Measurements from ENCODE around the gene PPM1H. TPM values are rescaled to one million over a fixed set of nuclear protein-coding genes. Genes with fewer than 3 reads are reported as not detected.

PPM1H gene
- total RNA-seq, 2 donors from 2014 or later, result 27.0 to 46.9 TPM

DNA sequence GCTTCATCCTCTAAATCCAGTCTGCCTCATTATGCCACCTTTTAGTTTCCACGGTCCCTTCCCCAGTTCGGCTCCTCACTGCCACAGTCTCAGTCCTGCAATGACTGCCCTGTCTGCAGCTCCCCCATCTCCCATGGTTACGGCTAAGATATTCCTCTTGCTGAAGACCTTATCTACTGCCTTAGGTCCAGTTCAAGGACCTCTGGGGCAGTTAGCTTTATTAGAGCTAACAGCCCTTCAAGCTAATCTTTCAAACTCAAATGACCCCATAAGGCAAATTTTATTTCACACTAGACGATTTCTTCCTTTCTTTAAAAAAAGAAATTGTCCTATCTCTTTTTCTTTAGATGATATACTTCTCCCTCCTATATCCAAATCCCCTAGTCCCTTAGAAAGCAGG is 253.6 kb downstream of the PPM1H start:
- DNase-seq (ENCODE audit: low spot score), result no peak
- WGBS, result 95% methylated on average over 4 of the region's 4 CpGs
- Histone ChIP-seq H3K27me3 (replicated peaks; ENCODE audit: insufficient read depth) (no peaks in the 10 kb centered on the region), H3K36me3 (no peaks in the 10 kb centered on the region), H3K9me3 (no peaks in the 10 kb centered on the region), H3K4me1 (replicated peaks) (no peaks in the 10 kb centered on the region), H3K4me3 (no peak overlapping the region), H3K27ac (no peak overlapping the region)
- intact Hi-C loops (cut with DNase I), result no loop called here
- no peak for TF ChIP-seq POLR2AphosphoS5 (IDR thresholded peaks at IDR 0.05)
- TF ChIP-seq, protein P1, sequence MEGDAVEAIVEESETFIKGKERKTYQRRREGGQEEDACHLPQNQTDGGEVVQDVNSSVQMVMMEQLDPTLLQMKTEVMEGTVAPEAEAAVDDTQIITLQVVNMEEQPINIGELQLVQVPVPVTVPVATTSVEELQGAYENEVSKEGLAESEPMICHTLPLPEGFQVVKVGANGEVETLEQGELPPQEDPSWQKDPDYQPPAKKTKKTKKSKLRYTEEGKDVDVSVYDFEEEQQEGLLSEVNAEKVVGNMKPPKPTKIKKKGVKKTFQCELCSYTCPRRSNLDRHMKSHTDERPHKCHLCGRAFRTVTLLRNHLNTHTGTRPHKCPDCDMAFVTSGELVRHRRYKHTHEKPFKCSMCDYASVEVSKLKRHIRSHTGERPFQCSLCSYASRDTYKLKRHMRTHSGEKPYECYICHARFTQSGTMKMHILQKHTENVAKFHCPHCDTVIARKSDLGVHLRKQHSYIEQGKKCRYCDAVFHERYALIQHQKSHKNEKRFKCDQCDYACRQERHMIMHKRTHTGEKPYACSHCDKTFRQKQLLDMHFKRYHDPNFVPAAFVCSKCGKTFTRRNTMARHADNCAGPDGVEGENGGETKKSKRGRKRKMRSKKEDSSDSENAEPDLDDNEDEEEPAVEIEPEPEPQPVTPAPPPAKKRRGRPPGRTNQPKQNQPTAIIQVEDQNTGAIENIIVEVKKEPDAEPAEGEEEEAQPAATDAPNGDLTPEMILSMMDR (IDR thresholded peaks at IDR 0.05), result no peak
- no peak for TF ChIP-seq POLR2A (IDR thresholded peaks at IDR 0.05)

- no peak overlapping the region for H3K4me3 ChIP-seq
- no peak overlapping the region for H3K27ac ChIP-seq
- intact Hi-C loops (cut with DNase I), result no loop called here
Measured at GRCh38 chr12:62679608-62680007, 255.3 kb downstream of the PPM1H start.

GRCh38 chr12:62677355-62677754 is 257.6 kb downstream of the PPM1H start:
- no peaks in the 10 kb centered on the region for H3K4me1 ChIP-seq (replicated peaks)
- TF ChIP-seq POLR2AphosphoS5 (IDR thresholded peaks at IDR 0.05) (no peak), POLR2A (IDR thresholded peaks at IDR 0.05) (no peak)
- TF ChIP-seq, protein P1 (IDR thresholded peaks at IDR 0.05), result no peak
- WGBS, result 94% methylated on average over 7 of the region's 7 CpGs
- intact Hi-C loops (cut with DNase I), result no loop called here
- no peak overlapping the region for H3K4me3 ChIP-seq
- H3K27me3 ChIP-seq (replicated peaks; ENCODE audit: insufficient read depth), result no peaks in the 10 kb centered on the region
- no peak overlapping the region for H3K27ac ChIP-seq
- no peak for DNase-seq (ENCODE audit: low spot score)
- no peaks in the 10 kb centered on the region for H3K36me3 ChIP-seq
- no peaks in the 10 kb centered on the region for H3K9me3 ChIP-seq

More at GRCh38 chr12:62679608-62680007, 255.3 kb downstream of the PPM1H start:
- no peak for DNase-seq (ENCODE audit: low spot score)
- TF ChIP-seq, protein P1 (IDR thresholded peaks at IDR 0.05), result no peak
- TF ChIP-seq POLR2A (IDR thresholded peaks at IDR 0.05) (no peak), POLR2AphosphoS5 (IDR thresholded peaks at IDR 0.05) (no peak)
- Histone ChIP-seq H3K9me3 (no peaks in the 10 kb centered on the region), H3K4me1 (replicated peaks) (no peaks in the 10 kb centered on the region), H3K36me3 (no peaks in the 10 kb centered on the region), H3K27me3 (replicated peaks; ENCODE audit: insufficient read depth) (no peaks in the 10 kb centered on the region)
- WGBS, result 32% methylated on average over 3 of the region's 3 CpGs

DNA sequence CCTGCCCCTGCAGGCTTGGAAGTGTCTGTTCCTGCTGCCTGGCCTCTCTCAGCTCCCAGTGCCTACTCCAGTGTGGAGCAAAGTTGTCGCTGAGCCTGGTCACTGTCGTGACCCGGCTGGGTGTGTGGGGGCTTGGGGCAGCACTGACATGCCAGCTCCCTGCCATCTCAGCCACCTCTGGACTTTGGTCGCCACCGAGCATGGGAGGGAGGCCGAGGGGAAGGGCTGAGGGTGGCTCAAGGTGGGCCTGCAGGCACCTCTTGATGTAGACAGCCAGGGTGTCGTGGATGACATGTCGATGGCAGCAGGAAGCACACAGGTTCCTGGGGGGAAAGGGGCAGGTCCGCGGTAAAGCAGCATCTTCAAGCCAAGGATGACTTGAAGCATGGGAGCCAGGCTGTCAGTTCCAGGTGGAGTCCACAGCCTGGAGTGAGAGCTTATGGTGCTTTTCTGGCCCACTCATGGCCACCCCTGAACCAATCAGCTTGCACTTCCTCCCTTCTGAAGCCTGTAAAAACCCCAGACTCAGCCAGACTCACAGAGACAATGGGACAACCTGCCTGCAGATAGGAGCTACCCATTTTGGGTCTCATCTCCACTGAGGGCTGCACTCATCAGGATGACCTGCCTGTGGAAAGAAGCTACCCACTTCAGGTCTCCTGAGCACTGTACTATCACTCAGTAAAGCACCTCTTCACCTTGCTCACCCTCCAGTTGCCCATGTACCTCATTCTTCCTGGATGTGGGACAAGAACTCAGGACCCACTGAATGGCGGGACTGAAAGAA is 258.2 kb downstream of the PPM1H start:
- Histone ChIP-seq H3K4me3 (no peak overlapping the region), H3K36me3 (no peaks in the 10 kb centered on the region), H3K9me3 (no peaks in the 10 kb centered on the region), H3K27me3 (replicated peaks; ENCODE audit: insufficient read depth) (no peaks in the 10 kb centered on the region), H3K4me1 (replicated peaks) (no peaks in the 10 kb centered on the region), H3K27ac (no peak overlapping the region)
- WGBS, result 96% methylated on average over 11 of the region's 11 CpGs
- TF ChIP-seq POLR2AphosphoS5 (IDR thresholded peaks at IDR 0.05) (no peak), POLR2A (IDR thresholded peaks at IDR 0.05) (no peak)
- TF ChIP-seq, protein P1 (IDR thresholded peaks at IDR 0.05), result no peak
- intact Hi-C loops (cut with DNase I), result no loop called here
- no peak for DNase-seq (ENCODE audit: low spot score)

All from prostate gland (tissue), 2 donors.